ENCODE measurements around the gene PWP2.

The PWP2 gene

GRCh38 chr21:44082648-44083440, 24.4 kb upstream of the PWP2 start:
- no peaks in the 10 kb centered on the region for H3K27me3 ChIP-seq (replicated peaks; ENCODE audit: control insufficient read depth, insufficient read depth, low read length, poor library complexity, severe bottlenecking)
- H3K27ac ChIP-seq (ENCODE audit: insufficient read depth, low read length, poor library complexity, severe bottlenecking) = peak overlapping the region; percentile 75
- H3K4me3 ChIP-seq (ENCODE audit: insufficient read depth, low read depth, low read length, poor library complexity, severe bottlenecking) = no peak overlapping the region
- DNase-seq = no peak
- H3K9me3 ChIP-seq (ENCODE audit: control insufficient read depth, low read length) = no peaks in the 10 kb centered on the region
- peaks cover 65% of the 10 kb centered on the region for H3K4me1 ChIP-seq (ENCODE audit: control insufficient read depth, insufficient read depth, low read length, poor library complexity, severe bottlenecking)
- peaks cover 43% of the 10 kb centered on the region for H3K36me3 ChIP-seq (ENCODE audit: control insufficient read depth, insufficient read depth, low read length)

- Histone ChIP-seq H3K4me1 (ENCODE audit: control insufficient read depth, insufficient read depth, low read length, poor library complexity, severe bottlenecking) (peaks cover 73% of the 10 kb centered on the region), H3K27ac (ENCODE audit: insufficient read depth, low read length, poor library complexity, severe bottlenecking) (peak overlapping the region; percentile 75), H3K9me3 (ENCODE audit: control insufficient read depth, low read length) (no peaks in the 10 kb centered on the region), H3K4me3 (ENCODE audit: insufficient read depth, low read depth, low read length, poor library complexity, severe bottlenecking) (peak overlapping the region; percentile 18), H3K27me3 (replicated peaks; ENCODE audit: control insufficient read depth, insufficient read depth, low read length, poor library complexity, severe bottlenecking) (no peaks in the 10 kb centered on the region), H3K36me3 (ENCODE audit: control insufficient read depth, insufficient read depth, low read length) (peaks cover 43% of the 10 kb centered on the region)
- DNase-seq = peak; percentile 42 to 65 (median 47)
Observed at GRCh38 chr21:44083631-44084291, 23.4 kb upstream of the PWP2 start.

GRCh38 chr21:44084496-44085241, 22.5 kb upstream of the PWP2 start:
- H3K36me3 ChIP-seq (ENCODE audit: control insufficient read depth, insufficient read depth, low read length) = peaks cover 34% of the 10 kb centered on the region
- H3K9me3 ChIP-seq (ENCODE audit: control insufficient read depth, low read length) = no peaks in the 10 kb centered on the region
- H3K27ac ChIP-seq (ENCODE audit: insufficient read depth, low read length, poor library complexity, severe bottlenecking) = peak overlapping the region; percentile 75
- H3K27me3 ChIP-seq (replicated peaks; ENCODE audit: control insufficient read depth, insufficient read depth, low read length, poor library complexity, severe bottlenecking) = no peaks in the 10 kb centered on the region
- H3K4me1 ChIP-seq (ENCODE audit: control insufficient read depth, insufficient read depth, low read length, poor library complexity, severe bottlenecking) = peaks cover 77% of the 10 kb centered on the region
- H3K4me3 ChIP-seq (ENCODE audit: insufficient read depth, low read depth, low read length, poor library complexity, severe bottlenecking) = peak overlapping the region; percentile 18
- DNase-seq = no peak

GRCh38 chr21:44085491-44086321, 21.5 kb upstream of the PWP2 start:
- Histone ChIP-seq H3K9me3 (ENCODE audit: control insufficient read depth, low read length) (no peaks in the 10 kb centered on the region), H3K4me3 (ENCODE audit: insufficient read depth, low read depth, low read length, poor library complexity, severe bottlenecking) (no peak overlapping the region), H3K27me3 (replicated peaks; ENCODE audit: control insufficient read depth, insufficient read depth, low read length, poor library complexity, severe bottlenecking) (no peaks in the 10 kb centered on the region), H3K27ac (ENCODE audit: insufficient read depth, low read length, poor library complexity, severe bottlenecking) (peak overlapping the region; percentile 75), H3K4me1 (ENCODE audit: control insufficient read depth, insufficient read depth, low read length, poor library complexity, severe bottlenecking) (peaks cover 86% of the 10 kb centered on the region), H3K36me3 (ENCODE audit: control insufficient read depth, insufficient read depth, low read length) (peaks cover 32% of the 10 kb centered on the region)
- no peak for DNase-seq

GRCh38 chr21:44086636-44087425, 20.4 kb upstream of the PWP2 start:
- H3K4me1 ChIP-seq (ENCODE audit: control insufficient read depth, insufficient read depth, low read length, poor library complexity, severe bottlenecking) = peaks cover 86% of the 10 kb centered on the region
- H3K27ac ChIP-seq (ENCODE audit: insufficient read depth, low read length, poor library complexity, severe bottlenecking) = peak overlapping the region; percentile 75
- no peak for DNase-seq
- H3K4me3 ChIP-seq (ENCODE audit: insufficient read depth, low read depth, low read length, poor library complexity, severe bottlenecking) = no peak overlapping the region
- no peaks in the 10 kb centered on the region for H3K27me3 ChIP-seq (replicated peaks; ENCODE audit: control insufficient read depth, insufficient read depth, low read length, poor library complexity, severe bottlenecking)
- peaks cover 24% of the 10 kb centered on the region for H3K36me3 ChIP-seq (ENCODE audit: control insufficient read depth, insufficient read depth, low read length)
- no peaks in the 10 kb centered on the region for H3K9me3 ChIP-seq (ENCODE audit: control insufficient read depth, low read length)

- Histone ChIP-seq H3K4me3 (ENCODE audit: insufficient read depth, low read depth, low read length, poor library complexity, severe bottlenecking) (no peak overlapping the region), H3K36me3 (ENCODE audit: control insufficient read depth, insufficient read depth, low read length) (peaks cover 28% of the 10 kb centered on the region)
- DNase-seq = no peak
Observed at GRCh38 chr21:44087426-44088400, 19.5 kb upstream of the PWP2 start.

GRCh38 chr21:44088401-44088780, 18.8 kb upstream of the PWP2 start:
- H3K27ac ChIP-seq (ENCODE audit: insufficient read depth, low read length, poor library complexity, severe bottlenecking) = peak overlapping the region; percentile 53

More at GRCh38 chr21:44087426-44088400, 19.5 kb upstream of the PWP2 start:
- Histone ChIP-seq H3K27me3 (replicated peaks; ENCODE audit: control insufficient read depth, insufficient read depth, low read length, poor library complexity, severe bottlenecking) (no peaks in the 10 kb centered on the region), H3K9me3 (ENCODE audit: control insufficient read depth, low read length) (no peaks in the 10 kb centered on the region), H3K27ac (ENCODE audit: insufficient read depth, low read length, poor library complexity, severe bottlenecking) (peak overlapping the region; percentile 53), H3K4me1 (ENCODE audit: control insufficient read depth, insufficient read depth, low read length, poor library complexity, severe bottlenecking) (peaks cover 77% of the 10 kb centered on the region)

GRCh38 chr21:44089001-44089911, 17.9 kb upstream of the PWP2 start:
- Histone ChIP-seq H3K27me3 (replicated peaks; ENCODE audit: control insufficient read depth, insufficient read depth, low read length, poor library complexity, severe bottlenecking) (no peaks in the 10 kb centered on the region), H3K4me3 (ENCODE audit: insufficient read depth, low read depth, low read length, poor library complexity, severe bottlenecking) (peak overlapping the region; percentile 3), H3K4me1 (ENCODE audit: control insufficient read depth, insufficient read depth, low read length, poor library complexity, severe bottlenecking) (peaks cover 64% of the 10 kb centered on the region), H3K9me3 (ENCODE audit: control insufficient read depth, low read length) (no peaks in the 10 kb centered on the region), H3K36me3 (ENCODE audit: control insufficient read depth, insufficient read depth, low read length) (peaks cover 37% of the 10 kb centered on the region), H3K27ac (ENCODE audit: insufficient read depth, low read length, poor library complexity, severe bottlenecking) (peak overlapping the region; percentile 38)
- peak; percentile 21 to 39 (median 36) for DNase-seq

More at GRCh38 chr21:44088401-44088780, 18.8 kb upstream of the PWP2 start:
- Histone ChIP-seq H3K9me3 (ENCODE audit: control insufficient read depth, low read length) (no peaks in the 10 kb centered on the region), H3K27me3 (replicated peaks; ENCODE audit: control insufficient read depth, insufficient read depth, low read length, poor library complexity, severe bottlenecking) (no peaks in the 10 kb centered on the region), H3K4me1 (ENCODE audit: control insufficient read depth, insufficient read depth, low read length, poor library complexity, severe bottlenecking) (peaks cover 71% of the 10 kb centered on the region), H3K4me3 (ENCODE audit: insufficient read depth, low read depth, low read length, poor library complexity, severe bottlenecking) (no peak overlapping the region), H3K36me3 (ENCODE audit: control insufficient read depth, insufficient read depth, low read length) (peaks cover 30% of the 10 kb centered on the region)
- no peak for DNase-seq
